K562 (cell line): ENCODE data around the gene GRPEL2. TPM values are rescaled to one million over a fixed set of nuclear protein-coding genes. Genes with fewer than 3 reads are reported as not detected.
A peak's percentile ranks its signal among the peaks of the same experiment; 100 is the strongest.

Source experiments
- ARNT ChIP-seq, 2 experiments: fragments of 450-650 bp; IDR thresholded peaks; 2 replicates each; pipeline ENCODE4 v1.6.1; 2016; ENCODE audit warnings: mild to moderate bottlenecking in 1 of 2
- ATF2 ChIP-seq: sonication (generic); formaldehyde crosslinking; IDR thresholded peaks from 2 replicates; pipeline ENCODE4 v1.8.1; 2022; ENCODE audit warnings: missing genetic modification reagents
- CBX3 ChIP-seq, 2 experiments: IDR thresholded peaks; 1 replicate in 1 of 2; 2 replicates in 1 of 2; pipeline ENCODE4 v1.6.1; 2012; ENCODE audit warnings: inconsistent platforms in 2 of 2, low read length in 2 of 2, borderline replicate concordance in 1 of 2, control low read depth in 1 of 2
- CBX5 ChIP-seq: IDR thresholded peaks from 2 replicates; pipeline ENCODE4 v1.6.1; 2014; ENCODE audit warnings: low read depth, borderline replicate concordance
- DIDO1 ChIP-seq: fragments of 450-650 bp; IDR thresholded peaks from 2 replicates; pipeline ENCODE4 v1.6.1; 2016; ENCODE audit warnings: low read depth, missing biosample characterization, missing genetic modification characterization
- GTF2A2 ChIP-seq: IDR thresholded peaks from 2 replicates; pipeline ENCODE4 v1.6.1; 2016; ENCODE audit warnings: mild to moderate bottlenecking, missing genetic modification characterization, missing compliant biosample characterization
- GTF2E2 ChIP-seq: fragments of 200-800 bp; sonication (Bioruptor generic); IDR thresholded peaks from 2 replicates; pipeline ENCODE4 v1.6.1; 2016; ENCODE audit warnings: missing genetic modification characterization, missing compliant biosample characterization
- HDAC1 ChIP-seq, 2 experiments: fragments of 450-650 bp; IDR thresholded peaks; 2 replicates each; pipeline ENCODE4 v1.6.1; 2016 to 2017; ENCODE audit warnings: inconsistent platforms in 1 of 2, mild to moderate bottlenecking in 1 of 2, moderate library complexity in 1 of 2
- JUN ChIP-seq, 2 experiments: sonication (generic) in 1 of 2; formaldehyde crosslinking in 1 of 2; IDR thresholded peaks; 2 replicates each; pipeline versions ENCODE4 v1.6.1 to v1.8.0; 2012 to 2022; ENCODE audit warnings: borderline replicate concordance in 2 of 2, mild to moderate bottlenecking in 2 of 2, improper control_type of control experiment in 1 of 2, low read depth in 1 of 2, low read length in 1 of 2, missing genetic modification reagents in 1 of 2
- LCOR ChIP-seq: sonication (generic); formaldehyde crosslinking; IDR thresholded peaks from 2 replicates; pipeline ENCODE4 v1.8.0; 2022; ENCODE audit warnings: mild to moderate bottlenecking, missing genetic modification reagents
- NCOA2 ChIP-seq, 2 experiments: fragments of 450-650 bp; IDR thresholded peaks; 2 replicates each; pipeline ENCODE4 v1.6.1; 2018; ENCODE audit warnings: mild to moderate bottlenecking in 2 of 2, moderate library complexity in 1 of 2; ENCODE audit not compliant: partially characterized antibody in 2 of 2
- SMARCC2 ChIP-seq: fragments of 450-650 bp; IDR thresholded peaks from 2 replicates; pipeline ENCODE4 v1.6.1; 2017; ENCODE audit warnings: antibody characterized with exemption, moderate library complexity, mild to moderate bottlenecking, low read depth
- SP2 ChIP-seq: IDR thresholded peaks from 2 replicates; pipeline ENCODE4 v1.6.1; 2011; ENCODE audit warnings: mild to moderate bottlenecking, low read depth, low read length, moderate library complexity; ENCODE audit not compliant: poor library complexity, severe bottlenecking; ENCODE audit errors: extremely low read depth
- polyA plus RNA-seq, 8 experiments: library from polyadenylated mRNA; depleted of rRNA in 4 of 8; stranded (reverse) in 5 of 8; unstranded in 3 of 8; fragments of >200 nt; fragmentation: Nextera tagmentation in 2 of 8; fragmentation: Illumina TruSeq in 1 of 8; extraction: Ambion mirVana in 2 of 8; extraction: Trizol in 1 of 8; gene quantifications; 2 replicates each; pipeline versions ENCODE4 v1.2.1 to v1.2.3, GENCODE V29; 2011 to 2014; ENCODE audit warnings: inconsistent platforms in 1 of 8, missing spikeins in 1 of 8
- total RNA-seq, 7 experiments: library from RNA; depleted of rRNA in 6 of 7; stranded (reverse); fragments of >200 nt in 6 of 7; fragmentation: Illumina TruSeq in 2 of 7; extraction: Trizol in 2 of 7; gene quantifications; 2 replicates each; pipeline versions ENCODE4 v1.2.1 to v1.2.3, GENCODE V29; 2011 to 2021; ENCODE audit warnings: low replicate concordance in 1 of 7
- TF ChIP-seq, protein P1 (sequence below): fragments of 200-600 bp; sonication (generic); IDR thresholded peaks from one replicate; pipeline ENCODE4 v1.6.1; 2012; ENCODE audit warnings: mild to moderate bottlenecking, low read depth, low read length, inconsistent platforms

GRPEL2 gene
- total and polyA plus RNA-seq, 9 of the 15 experiments (the other 6 are each of a cell fraction or from before 2014, with no cell fraction given), result 11.2 to 40.5 (median 25.8) TPM

GRCh38 chr5:149345147-149345891 is at the start of gene GRPEL2 (continued):
- TF ChIP-seq, protein P1, sequence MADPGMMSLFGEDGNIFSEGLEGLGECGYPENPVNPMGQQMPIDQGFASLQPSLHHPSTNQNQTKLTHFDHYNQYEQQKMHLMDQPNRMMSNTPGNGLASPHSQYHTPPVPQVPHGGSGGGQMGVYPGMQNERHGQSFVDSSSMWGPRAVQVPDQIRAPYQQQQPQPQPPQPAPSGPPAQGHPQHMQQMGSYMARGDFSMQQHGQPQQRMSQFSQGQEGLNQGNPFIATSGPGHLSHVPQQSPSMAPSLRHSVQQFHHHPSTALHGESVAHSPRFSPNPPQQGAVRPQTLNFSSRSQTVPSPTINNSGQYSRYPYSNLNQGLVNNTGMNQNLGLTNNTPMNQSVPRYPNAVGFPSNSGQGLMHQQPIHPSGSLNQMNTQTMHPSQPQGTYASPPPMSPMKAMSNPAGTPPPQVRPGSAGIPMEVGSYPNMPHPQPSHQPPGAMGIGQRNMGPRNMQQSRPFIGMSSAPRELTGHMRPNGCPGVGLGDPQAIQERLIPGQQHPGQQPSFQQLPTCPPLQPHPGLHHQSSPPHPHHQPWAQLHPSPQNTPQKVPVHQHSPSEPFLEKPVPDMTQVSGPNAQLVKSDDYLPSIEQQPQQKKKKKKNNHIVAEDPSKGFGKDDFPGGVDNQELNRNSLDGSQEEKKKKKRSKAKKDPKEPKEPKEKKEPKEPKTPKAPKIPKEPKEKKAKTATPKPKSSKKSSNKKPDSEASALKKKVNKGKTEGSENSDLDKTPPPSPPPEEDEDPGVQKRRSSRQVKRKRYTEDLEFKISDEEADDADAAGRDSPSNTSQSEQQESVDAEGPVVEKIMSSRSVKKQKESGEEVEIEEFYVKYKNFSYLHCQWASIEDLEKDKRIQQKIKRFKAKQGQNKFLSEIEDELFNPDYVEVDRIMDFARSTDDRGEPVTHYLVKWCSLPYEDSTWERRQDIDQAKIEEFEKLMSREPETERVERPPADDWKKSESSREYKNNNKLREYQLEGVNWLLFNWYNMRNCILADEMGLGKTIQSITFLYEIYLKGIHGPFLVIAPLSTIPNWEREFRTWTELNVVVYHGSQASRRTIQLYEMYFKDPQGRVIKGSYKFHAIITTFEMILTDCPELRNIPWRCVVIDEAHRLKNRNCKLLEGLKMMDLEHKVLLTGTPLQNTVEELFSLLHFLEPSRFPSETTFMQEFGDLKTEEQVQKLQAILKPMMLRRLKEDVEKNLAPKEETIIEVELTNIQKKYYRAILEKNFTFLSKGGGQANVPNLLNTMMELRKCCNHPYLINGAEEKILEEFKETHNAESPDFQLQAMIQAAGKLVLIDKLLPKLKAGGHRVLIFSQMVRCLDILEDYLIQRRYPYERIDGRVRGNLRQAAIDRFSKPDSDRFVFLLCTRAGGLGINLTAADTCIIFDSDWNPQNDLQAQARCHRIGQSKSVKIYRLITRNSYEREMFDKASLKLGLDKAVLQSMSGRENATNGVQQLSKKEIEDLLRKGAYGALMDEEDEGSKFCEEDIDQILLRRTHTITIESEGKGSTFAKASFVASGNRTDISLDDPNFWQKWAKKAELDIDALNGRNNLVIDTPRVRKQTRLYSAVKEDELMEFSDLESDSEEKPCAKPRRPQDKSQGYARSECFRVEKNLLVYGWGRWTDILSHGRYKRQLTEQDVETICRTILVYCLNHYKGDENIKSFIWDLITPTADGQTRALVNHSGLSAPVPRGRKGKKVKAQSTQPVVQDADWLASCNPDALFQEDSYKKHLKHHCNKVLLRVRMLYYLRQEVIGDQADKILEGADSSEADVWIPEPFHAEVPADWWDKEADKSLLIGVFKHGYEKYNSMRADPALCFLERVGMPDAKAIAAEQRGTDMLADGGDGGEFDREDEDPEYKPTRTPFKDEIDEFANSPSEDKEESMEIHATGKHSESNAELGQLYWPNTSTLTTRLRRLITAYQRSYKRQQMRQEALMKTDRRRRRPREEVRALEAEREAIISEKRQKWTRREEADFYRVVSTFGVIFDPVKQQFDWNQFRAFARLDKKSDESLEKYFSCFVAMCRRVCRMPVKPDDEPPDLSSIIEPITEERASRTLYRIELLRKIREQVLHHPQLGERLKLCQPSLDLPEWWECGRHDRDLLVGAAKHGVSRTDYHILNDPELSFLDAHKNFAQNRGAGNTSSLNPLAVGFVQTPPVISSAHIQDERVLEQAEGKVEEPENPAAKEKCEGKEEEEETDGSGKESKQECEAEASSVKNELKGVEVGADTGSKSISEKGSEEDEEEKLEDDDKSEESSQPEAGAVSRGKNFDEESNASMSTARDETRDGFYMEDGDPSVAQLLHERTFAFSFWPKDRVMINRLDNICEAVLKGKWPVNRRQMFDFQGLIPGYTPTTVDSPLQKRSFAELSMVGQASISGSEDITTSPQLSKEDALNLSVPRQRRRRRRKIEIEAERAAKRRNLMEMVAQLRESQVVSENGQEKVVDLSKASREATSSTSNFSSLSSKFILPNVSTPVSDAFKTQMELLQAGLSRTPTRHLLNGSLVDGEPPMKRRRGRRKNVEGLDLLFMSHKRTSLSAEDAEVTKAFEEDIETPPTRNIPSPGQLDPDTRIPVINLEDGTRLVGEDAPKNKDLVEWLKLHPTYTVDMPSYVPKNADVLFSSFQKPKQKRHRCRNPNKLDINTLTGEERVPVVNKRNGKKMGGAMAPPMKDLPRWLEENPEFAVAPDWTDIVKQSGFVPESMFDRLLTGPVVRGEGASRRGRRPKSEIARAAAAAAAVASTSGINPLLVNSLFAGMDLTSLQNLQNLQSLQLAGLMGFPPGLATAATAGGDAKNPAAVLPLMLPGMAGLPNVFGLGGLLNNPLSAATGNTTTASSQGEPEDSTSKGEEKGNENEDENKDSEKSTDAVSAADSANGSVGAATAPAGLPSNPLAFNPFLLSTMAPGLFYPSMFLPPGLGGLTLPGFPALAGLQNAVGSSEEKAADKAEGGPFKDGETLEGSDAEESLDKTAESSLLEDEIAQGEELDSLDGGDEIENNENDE, result no peak
- no peak; the same call in 1 of the 2 replicates for TF ChIP-seq CBX5
- TF ChIP-seq SMARCC2, result 0 out of 2 replicates have a peak, but pooled peaks have one; percentile 19
- TF ChIP-seq GTF2A2, result 0 out of 2 replicates have a peak, but pooled peaks have one; percentile 14
- peak in 1 of 2 experiments; percentile 85; a peak in 2 of 3 replicates for TF ChIP-seq CBX3 (IDR thresholded peaks at IDR 0.05; ENCODE audit: borderline replicate concordance in 1 of 2, low read length in 2 of 2)
- peak; percentile 95 for TF ChIP-seq LCOR (CRISPR knock-in tag)
- peak; percentile 42 to 82; a peak in 3 of 4 replicates for TF ChIP-seq HDAC1 (IDR thresholded peaks at IDR 0.05)
- TF ChIP-seq NCOA2 (IDR thresholded peaks at IDR 0.05; ENCODE audit: partially characterized antibody in 2 of 2), result no peak
- no peak for TF ChIP-seq SP2
- peak; percentile 87 for TF ChIP-seq DIDO1 (tag)
- peak; percentile 57 to 67; a peak in 2 of 4 replicates for TF ChIP-seq ARNT (IDR thresholded peaks at IDR 0.05)
- TF ChIP-seq GTF2E2 (tag), result peak; percentile 86
- TF ChIP-seq JUN (IDR thresholded peaks at IDR 0.05; ENCODE audit: borderline replicate concordance, low read depth, low read length), result peak; percentile 53; the same call in 1 of the 2 replicates
- TF ChIP-seq JUN (CRISPR knock-in tag; IDR thresholded peaks at IDR 0.05; ENCODE audit: borderline replicate concordance), result peak; percentile 36; the same call in 1 of the 2 replicates
- no peak for TF ChIP-seq ATF2 (CRISPR knock-in tag)
